NOMO-1 treated with DMSO at 0.1 percent for 48 hours (cell line): Measurements from ENCODE around the gene FIP1L1.

ENCODE experiments used
- DNase-seq: peaks from one replicate; lab custom pipeline; 2025; ENCODE audit not compliant: unreplicated experiment; lab: John Stamatoyannopoulos, UW

Gene FIP1L1

DNA sequence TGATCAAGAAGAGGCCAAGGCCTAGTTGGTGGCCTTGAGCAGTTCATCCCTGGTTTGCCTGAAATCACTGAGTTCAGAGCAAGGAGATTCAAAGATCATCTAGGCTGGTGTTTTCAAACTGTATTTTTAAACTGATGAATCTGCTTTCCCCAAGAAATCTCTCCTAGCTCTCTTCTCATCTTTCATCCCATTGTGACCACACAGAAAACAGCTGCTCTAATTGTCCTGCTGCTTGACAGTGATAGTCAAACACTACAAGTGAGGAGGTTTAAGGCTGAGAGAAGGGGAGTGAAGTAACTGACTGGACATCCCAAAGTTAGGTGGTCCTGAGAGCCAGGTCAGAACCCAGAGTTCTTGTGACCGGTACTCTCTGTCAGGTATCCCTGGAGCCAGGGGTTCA is 122.3 kb downstream of the FIP1L1 start:
- DNase-seq: no peak

GRCh38 chr4:53500546-53500945 is 123.1 kb downstream of the FIP1L1 start:
- DNase-seq: no peak

- no peak for DNase-seq
Observed at GRCh38 chr4:53501561-53501960, 124.1 kb downstream of the FIP1L1 start.

GRCh38 chr4:53502094-53502493 is 124.7 kb downstream of the FIP1L1 start:
- DNase-seq: no peak

DNA sequence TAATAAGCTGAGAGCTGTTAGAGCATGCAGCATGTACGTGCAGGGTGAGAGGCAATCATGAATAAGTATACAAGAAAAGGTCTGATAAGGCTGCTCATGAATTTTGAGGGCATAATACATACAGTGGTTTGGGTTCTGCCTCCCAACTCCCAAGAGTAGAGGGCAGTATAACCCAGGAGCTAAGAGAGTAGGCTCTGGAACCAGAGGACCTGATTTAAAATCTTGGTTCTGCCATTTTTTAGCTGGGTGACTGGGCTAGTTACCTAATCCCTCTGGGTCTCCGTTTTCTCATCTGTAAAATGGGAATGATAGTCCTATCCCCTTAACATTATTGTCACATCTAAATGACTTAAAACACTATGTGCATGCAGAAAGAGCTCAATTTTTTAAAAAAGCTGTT is 128.5 kb downstream of the FIP1L1 start:
- DNase-seq: no peak

GRCh38 chr4:53507058-53507457 is 129.6 kb downstream of the FIP1L1 start:
- DNase-seq: no peak

GRCh38 chr4:53507671-53508286 is 130.3 kb downstream of the FIP1L1 start:
- DNase-seq: no peak

DNA sequence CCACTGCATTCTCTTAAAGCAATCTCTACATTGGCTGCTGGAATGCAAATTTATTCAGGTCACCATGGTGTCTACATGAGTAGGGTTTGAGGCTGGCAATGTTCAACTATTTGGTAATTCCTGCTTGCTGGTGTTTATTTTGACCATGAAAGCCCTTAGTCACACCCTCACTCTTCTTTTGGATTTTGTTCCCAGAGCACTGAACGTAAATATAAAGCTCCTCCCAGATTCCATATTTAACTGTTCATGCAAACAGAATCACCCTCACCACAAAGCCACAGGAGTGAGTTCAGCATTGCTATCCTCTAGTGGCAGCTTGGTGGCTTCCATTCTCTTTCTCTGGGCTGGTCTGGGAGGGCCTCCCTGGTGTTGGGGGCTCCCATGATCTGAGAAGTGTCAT is 131.0 kb downstream of the FIP1L1 start:
- DNase-seq: no peak

GRCh38 chr4:53510321-53510720 is 132.9 kb downstream of the FIP1L1 start:
- DNase-seq: no peak
